ENCODE results near the gene INCENP. TPM values are rescaled to one million over a fixed set of nuclear protein-coding genes. Genes with fewer than 3 reads are reported as not detected.

INCENP gene
- total RNA-seq, 2 donors from 2014 or later: 8.8 to 13.0 TPM

DNA sequence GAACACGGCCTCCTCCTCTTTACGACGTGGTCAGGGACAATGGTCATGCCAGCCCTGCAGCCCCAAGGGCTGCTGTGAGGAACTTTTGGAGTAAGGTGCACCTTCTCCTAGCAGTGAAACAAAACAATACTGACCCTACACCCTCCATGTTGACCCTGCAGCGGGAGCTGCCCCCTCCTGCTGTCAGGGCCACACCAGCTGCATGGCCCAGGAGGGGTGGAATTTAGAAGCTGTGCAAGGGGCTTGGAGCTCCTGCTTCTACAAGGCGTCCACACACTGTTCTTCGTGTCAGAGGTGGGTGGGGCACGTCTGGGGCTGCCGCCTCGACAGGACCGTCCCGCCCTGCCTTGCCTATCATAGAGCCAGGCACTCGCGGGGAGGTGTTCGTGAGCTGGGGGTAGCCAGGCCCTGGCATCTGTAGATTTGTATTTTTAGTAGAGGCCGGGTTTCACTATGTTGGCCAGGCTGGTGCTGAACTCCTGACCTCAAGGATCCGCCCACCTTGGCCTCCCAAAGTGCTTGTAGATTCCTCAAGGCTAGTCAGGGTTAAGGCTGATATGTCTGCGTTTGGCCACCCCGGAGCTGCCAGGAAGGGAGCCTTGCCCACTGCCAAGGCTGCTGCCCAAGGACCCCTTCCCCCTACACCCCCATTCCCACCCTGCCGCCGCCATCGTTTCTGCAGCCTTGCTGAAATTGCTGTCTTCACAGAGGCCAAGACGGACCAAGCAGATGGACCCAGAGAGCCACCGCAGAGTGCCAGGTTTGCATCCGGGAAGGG, 15.9 kb downstream of the INCENP start:
- no peaks in the 10 kb centered on the region for H3K27me3 ChIP-seq (replicated peaks; ENCODE audit: insufficient read depth)
- no peaks in the 10 kb centered on the region for H3K4me1 ChIP-seq (ENCODE audit: control insufficient read depth in 1 of 2, low read depth in 2 of 2)
- ATAC-seq (ENCODE audit: insufficient number of reproducible peaks, low FRiP score, low read depth) (no peak), DNase-seq (ENCODE audit: low spot score) (no peak)
- H3K9me3 ChIP-seq: no peaks in the 10 kb centered on the region
- peaks cover 38% of the 10 kb centered on the region for H3K36me3 ChIP-seq
- H3K27ac ChIP-seq: no peak overlapping the region
- TF ChIP-seq, protein P1, sequence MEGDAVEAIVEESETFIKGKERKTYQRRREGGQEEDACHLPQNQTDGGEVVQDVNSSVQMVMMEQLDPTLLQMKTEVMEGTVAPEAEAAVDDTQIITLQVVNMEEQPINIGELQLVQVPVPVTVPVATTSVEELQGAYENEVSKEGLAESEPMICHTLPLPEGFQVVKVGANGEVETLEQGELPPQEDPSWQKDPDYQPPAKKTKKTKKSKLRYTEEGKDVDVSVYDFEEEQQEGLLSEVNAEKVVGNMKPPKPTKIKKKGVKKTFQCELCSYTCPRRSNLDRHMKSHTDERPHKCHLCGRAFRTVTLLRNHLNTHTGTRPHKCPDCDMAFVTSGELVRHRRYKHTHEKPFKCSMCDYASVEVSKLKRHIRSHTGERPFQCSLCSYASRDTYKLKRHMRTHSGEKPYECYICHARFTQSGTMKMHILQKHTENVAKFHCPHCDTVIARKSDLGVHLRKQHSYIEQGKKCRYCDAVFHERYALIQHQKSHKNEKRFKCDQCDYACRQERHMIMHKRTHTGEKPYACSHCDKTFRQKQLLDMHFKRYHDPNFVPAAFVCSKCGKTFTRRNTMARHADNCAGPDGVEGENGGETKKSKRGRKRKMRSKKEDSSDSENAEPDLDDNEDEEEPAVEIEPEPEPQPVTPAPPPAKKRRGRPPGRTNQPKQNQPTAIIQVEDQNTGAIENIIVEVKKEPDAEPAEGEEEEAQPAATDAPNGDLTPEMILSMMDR (IDR thresholded peaks at IDR 0.05): no peak
- H3K4me3 ChIP-seq: no peak overlapping the region

DNA sequence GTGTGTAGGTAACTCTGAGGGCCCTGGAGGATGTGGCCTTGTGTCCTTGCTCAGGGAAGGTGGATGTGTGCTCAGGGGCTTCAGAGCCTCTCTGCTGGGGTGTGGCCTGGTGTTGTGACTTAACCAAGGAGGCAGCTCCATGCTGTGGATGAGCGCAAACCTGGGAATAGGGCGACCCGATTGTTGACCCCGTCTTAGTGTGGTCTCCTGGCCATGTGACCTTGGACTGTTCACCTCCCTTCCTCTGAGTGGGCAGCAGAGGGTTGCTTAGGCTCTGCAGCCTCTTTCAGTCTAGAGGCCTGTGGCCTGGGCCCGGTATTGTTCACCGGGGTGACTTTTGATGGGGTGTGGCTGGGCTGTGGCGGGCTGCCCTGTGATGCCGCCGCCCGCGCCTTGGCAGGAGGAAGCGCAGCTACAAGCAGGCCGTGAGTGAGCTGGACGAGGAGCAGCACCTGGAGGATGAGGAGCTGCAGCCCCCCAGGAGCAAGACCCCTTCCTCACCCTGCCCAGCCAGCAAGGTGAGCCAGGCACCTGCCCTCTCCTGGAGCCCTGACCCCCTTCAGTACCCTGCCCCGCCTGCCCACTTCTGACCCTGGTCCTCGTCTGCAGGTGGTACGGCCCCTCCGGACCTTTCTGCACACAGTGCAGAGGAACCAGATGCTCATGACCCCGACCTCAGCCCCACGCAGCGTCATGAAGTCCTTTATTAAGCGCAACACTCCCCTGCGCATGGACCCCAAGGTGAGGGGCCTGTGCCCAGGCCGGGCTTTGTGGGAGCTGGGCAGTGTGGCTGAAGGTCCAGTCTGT, 16.7 kb downstream of the INCENP start:
- Histone ChIP-seq H3K4me1 (ENCODE audit: control insufficient read depth in 1 of 2, low read depth in 2 of 2) (no peaks in the 10 kb centered on the region), H3K9me3 (no peaks in the 10 kb centered on the region), H3K27me3 (replicated peaks; ENCODE audit: insufficient read depth) (no peaks in the 10 kb centered on the region), H3K27ac (no peak overlapping the region), H3K4me3 (no peak overlapping the region), H3K36me3 (peaks cover 43% of the 10 kb centered on the region)
- DNase-seq (ENCODE audit: low spot score) (no peak), ATAC-seq (ENCODE audit: insufficient number of reproducible peaks, low FRiP score, low read depth) (no peak)
- TF ChIP-seq, protein P1 (IDR thresholded peaks at IDR 0.05): no peak

DNA sequence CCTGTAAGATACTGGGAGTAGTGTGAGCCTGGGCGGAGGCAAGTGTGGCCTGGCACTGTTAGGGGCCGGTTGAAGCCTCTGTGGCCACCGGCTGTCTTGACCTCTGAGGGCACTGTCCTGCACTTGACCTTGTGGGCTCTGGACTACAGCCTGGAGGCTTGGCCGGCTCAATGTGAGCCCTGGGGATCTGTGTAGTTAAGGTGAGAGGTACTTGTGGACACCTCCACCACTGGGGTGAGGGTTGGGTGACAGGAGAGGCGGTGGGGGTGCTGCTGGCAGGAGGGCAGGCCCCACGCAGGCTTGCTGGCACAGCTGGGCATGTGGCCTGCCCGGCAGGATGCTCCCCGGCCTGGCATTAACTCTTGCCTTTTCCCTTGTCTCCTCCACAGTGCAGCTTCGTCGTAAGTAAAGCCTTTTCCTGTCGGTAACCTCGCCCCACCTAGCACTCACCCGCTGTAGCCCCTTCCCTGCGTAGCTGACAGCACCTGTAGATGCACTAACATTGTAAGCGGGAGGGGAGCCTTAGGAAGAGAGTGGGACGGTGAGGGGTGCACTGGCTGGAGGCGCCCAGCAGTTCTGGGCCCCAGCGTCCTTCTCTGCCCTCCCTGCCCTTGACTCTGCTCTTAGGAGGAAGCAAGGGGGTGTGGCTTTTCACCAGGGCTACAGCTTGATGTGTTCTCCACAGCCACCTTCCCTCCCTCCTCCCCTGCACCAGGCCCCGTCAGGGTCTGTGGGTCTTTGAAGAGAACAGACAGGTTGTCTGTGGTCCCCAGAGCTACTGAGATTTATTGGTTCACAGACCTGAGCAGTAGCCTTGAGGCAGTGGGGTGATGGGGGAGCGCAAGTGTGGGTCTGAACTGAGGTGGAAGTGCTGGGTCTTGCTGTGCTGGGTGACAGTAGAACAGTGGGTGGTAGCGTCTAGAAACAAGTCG, 17.6 kb downstream of the INCENP start:
- H3K9me3 ChIP-seq: no peaks in the 10 kb centered on the region
- ATAC-seq (ENCODE audit: insufficient number of reproducible peaks, low FRiP score, low read depth): no peak
- TF ChIP-seq, protein P1 (IDR thresholded peaks at IDR 0.05): no peak
- no peak overlapping the region for H3K4me3 ChIP-seq
- no peak overlapping the region for H3K27ac ChIP-seq
- peaks cover 47% of the 10 kb centered on the region for H3K36me3 ChIP-seq
- H3K27me3 ChIP-seq (replicated peaks; ENCODE audit: insufficient read depth): no peaks in the 10 kb centered on the region
- DNase-seq (ENCODE audit: low spot score): no peak
- no peaks in the 10 kb centered on the region for H3K4me1 ChIP-seq (ENCODE audit: control insufficient read depth in 1 of 2, low read depth in 2 of 2)

DNA sequence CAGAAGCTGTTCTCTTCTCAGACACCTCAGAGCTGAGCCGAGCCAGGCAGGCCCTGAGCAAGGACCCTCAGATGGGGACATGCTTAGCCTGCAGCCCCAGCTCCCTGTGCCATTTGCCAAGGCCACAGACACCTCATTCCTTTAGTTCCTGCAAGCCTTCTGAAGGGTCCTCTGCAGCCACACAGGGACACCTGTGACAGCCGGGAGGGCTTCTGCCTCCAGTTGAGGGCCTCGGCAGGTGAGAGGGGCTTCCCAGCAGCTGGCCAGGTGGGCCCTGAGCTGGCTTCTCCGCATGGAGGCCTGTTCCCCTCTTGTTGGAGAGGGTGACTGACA, 18.2 kb downstream of the INCENP start:
- H3K27ac ChIP-seq: no peak overlapping the region
- no peaks in the 10 kb centered on the region for H3K9me3 ChIP-seq
- H3K36me3 ChIP-seq: peaks cover 49% of the 10 kb centered on the region
- no peaks in the 10 kb centered on the region for H3K4me1 ChIP-seq (ENCODE audit: control insufficient read depth in 1 of 2, low read depth in 2 of 2)
- ATAC-seq (ENCODE audit: insufficient number of reproducible peaks, low FRiP score, low read depth) (no peak), DNase-seq (ENCODE audit: low spot score) (no peak)
- H3K4me3 ChIP-seq: no peak overlapping the region
- TF ChIP-seq, protein P1 (IDR thresholded peaks at IDR 0.05): no peak
- no peaks in the 10 kb centered on the region for H3K27me3 ChIP-seq (replicated peaks; ENCODE audit: insufficient read depth)

Data from thoracic aorta (tissue), 2 donors.